ENCODE data around the gene GRIN1.

Gene GRIN1

GRCh38 chr9:137108608-137109249, 30.2 kb upstream of the GRIN1 start:
- TF ChIP-seq, protein P1, sequence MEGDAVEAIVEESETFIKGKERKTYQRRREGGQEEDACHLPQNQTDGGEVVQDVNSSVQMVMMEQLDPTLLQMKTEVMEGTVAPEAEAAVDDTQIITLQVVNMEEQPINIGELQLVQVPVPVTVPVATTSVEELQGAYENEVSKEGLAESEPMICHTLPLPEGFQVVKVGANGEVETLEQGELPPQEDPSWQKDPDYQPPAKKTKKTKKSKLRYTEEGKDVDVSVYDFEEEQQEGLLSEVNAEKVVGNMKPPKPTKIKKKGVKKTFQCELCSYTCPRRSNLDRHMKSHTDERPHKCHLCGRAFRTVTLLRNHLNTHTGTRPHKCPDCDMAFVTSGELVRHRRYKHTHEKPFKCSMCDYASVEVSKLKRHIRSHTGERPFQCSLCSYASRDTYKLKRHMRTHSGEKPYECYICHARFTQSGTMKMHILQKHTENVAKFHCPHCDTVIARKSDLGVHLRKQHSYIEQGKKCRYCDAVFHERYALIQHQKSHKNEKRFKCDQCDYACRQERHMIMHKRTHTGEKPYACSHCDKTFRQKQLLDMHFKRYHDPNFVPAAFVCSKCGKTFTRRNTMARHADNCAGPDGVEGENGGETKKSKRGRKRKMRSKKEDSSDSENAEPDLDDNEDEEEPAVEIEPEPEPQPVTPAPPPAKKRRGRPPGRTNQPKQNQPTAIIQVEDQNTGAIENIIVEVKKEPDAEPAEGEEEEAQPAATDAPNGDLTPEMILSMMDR (IDR thresholded peaks at IDR 0.05; ENCODE audit: low read depth, low read length, missing control alignments), result no peak
- in situ Hi-C loops (cut with HindIII; ENCODE audit: low sequenced_read_pairs), result no loop called here
- DNase-seq (ENCODE audit: low read depth), result no peak
- no peak overlapping the region for H3K4me3 ChIP-seq (ENCODE audit: low read depth, low read length)

DNA sequence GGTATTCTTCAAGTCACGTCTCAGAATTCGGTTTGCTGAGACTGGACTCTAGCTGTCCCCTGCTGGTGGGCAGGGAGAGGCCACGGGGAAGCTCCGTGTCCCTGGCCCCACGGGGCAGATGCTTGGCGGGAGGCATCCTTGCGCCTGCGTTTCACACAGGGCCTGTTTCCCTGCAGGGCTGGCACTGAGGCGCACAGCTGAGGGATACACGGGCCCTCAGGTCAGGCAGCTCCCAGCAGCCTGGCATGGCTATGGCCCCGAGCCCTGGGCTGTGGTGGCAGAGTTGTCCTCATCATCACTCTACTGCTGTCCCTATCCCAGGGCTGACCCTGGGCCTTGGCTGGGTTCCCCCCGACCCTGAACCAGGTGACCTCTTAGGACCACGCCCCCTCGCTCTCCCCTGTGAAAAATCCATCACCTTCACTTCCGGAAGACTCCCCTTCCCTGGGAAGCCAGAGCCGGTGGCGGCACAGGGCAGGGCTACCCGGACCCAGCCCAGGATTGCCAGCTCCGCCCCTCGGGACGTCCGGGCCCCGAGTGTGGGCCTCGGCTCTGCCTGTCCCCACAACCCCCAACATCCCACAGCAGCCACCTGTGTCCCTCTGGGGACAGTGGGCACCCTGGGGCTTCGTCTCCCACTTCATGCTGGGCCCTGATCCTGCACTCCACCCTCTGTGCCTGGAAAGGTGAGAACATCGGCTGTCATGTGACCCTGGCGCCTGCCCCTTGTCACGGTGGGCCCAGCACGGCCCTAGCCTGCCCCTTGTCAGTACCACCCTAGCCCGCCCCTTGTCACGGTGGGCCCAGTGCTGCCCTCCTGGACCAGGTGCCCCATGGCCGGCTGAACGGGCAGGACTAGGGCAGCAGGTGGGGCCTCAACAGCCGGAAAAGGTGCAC, 29.5 kb upstream of the GRIN1 start:
- no peak overlapping the region for H3K4me3 ChIP-seq (ENCODE audit: low read depth, low read length)
- TF ChIP-seq, protein P1 (IDR thresholded peaks at IDR 0.05; ENCODE audit: low read depth, low read length, missing control alignments), result no peak
- no peak for DNase-seq (ENCODE audit: low read depth)
- in situ Hi-C loops (cut with HindIII; ENCODE audit: low sequenced_read_pairs), result no loop called here

GRCh38 chr9:137110147-137110910, 28.6 kb upstream of the GRIN1 start:
- H3K4me3 ChIP-seq (ENCODE audit: low read depth, low read length), result no peak overlapping the region
- in situ Hi-C loops (cut with HindIII; ENCODE audit: low sequenced_read_pairs), result no loop called here
- TF ChIP-seq, protein P1 (IDR thresholded peaks at IDR 0.05; ENCODE audit: low read depth, low read length, missing control alignments), result no peak
- DNase-seq (ENCODE audit: low read depth), result no peak

DNA sequence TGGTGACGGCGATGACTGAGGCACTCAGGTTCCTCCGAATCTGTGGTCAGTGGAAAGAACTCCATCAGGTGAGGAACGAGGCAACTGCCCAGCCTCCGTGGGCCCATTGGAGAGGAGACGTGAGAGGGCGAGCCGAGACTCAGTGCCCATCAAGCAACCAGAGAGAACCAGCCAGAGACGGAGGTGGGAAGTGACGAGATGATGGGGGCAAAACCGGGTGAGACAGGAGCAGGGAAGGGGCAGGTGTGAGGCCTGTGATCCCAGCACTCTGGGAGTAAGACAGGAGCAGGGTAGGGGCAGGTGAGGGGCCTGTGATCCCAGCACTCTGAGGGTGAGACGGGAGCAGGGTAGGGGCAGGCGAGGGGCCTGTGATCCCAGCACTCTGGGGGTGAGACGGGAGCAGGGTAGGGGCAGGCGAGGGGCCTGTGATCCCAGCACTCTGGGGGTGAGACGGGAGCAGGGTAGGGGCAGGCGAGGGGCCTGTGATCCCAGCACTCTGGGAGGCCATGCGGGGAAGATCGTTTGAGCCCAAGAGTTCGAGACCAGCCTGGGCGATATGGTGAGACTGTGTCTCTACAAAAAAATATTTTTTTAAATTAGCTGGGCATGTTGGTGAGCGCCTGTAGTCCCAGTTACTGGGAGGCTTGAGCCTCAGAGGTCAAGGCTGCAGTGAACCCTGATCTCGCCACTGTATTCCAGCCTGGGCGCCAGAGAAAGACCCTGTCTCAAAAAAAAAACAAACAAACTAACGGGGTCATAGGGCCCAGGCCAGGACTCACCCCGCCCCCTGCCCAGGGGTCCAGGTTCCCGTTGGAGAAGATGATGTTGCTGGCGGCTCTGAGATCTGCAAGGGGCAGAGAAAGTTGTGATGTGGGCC, 27.8 kb upstream of the GRIN1 start:
- no peak overlapping the region for H3K4me3 ChIP-seq (ENCODE audit: low read depth, low read length)
- DNase-seq (ENCODE audit: low read depth), result no peak
- in situ Hi-C loops (cut with HindIII; ENCODE audit: low sequenced_read_pairs), result no loop called here
- TF ChIP-seq, protein P1 (IDR thresholded peaks at IDR 0.05; ENCODE audit: low read depth, low read length, missing control alignments), result no peak

GRCh38 chr9:137111788-137112563, 27.0 kb upstream of the GRIN1 start:
- H3K4me3 ChIP-seq (ENCODE audit: low read depth, low read length), result no peak overlapping the region
- in situ Hi-C loops (cut with HindIII; ENCODE audit: low sequenced_read_pairs), result no loop called here
- TF ChIP-seq, protein P1 (IDR thresholded peaks at IDR 0.05; ENCODE audit: low read depth, low read length, missing control alignments), result no peak
- DNase-seq (ENCODE audit: low read depth), result no peak
